Measurements from ENCODE around the gene KMT2A.

DNA sequence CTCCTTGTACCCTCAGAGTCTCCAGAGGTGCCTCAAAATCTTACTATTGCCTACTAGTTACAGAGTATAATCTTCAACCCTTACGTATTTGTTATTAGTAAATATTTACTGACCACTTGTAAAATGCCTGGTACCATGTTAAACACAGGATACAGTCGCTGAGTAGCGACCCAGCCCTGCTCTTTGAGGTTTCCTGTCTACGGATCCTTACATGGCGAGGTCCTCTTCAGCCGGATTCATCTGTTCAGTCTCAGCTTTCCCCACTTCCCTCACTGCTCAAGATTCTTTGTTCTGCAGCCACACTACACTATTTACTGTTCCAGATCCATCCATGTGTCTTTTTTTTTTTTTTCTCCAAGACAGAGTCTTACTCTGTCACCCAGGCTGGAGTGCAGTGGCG is 77.8 kb downstream of the KMT2A start:
- TF ChIP-seq, protein P1, sequence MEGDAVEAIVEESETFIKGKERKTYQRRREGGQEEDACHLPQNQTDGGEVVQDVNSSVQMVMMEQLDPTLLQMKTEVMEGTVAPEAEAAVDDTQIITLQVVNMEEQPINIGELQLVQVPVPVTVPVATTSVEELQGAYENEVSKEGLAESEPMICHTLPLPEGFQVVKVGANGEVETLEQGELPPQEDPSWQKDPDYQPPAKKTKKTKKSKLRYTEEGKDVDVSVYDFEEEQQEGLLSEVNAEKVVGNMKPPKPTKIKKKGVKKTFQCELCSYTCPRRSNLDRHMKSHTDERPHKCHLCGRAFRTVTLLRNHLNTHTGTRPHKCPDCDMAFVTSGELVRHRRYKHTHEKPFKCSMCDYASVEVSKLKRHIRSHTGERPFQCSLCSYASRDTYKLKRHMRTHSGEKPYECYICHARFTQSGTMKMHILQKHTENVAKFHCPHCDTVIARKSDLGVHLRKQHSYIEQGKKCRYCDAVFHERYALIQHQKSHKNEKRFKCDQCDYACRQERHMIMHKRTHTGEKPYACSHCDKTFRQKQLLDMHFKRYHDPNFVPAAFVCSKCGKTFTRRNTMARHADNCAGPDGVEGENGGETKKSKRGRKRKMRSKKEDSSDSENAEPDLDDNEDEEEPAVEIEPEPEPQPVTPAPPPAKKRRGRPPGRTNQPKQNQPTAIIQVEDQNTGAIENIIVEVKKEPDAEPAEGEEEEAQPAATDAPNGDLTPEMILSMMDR (IDR thresholded peaks at IDR 0.05): no peak
- no peak for TF ChIP-seq EZH2 (IDR thresholded peaks at IDR 0.05)
